Gastrocnemius medialis (tissue), 4 donors: Measurements from ENCODE around the gene UBB. TPM values are rescaled to one million over a fixed set of nuclear protein-coding genes. Genes with fewer than 3 reads are reported as not detected.
A peak's percentile ranks its signal among the peaks of the same experiment; 100 is the strongest.
"Not testable (repeated sequence)": the region's sequence is repeated elsewhere in the genome, so short reads cannot be mapped to it uniquely, and the experiment has no call there.

Source experiments
- ATAC-seq, 2 donors: fragments of 150-250 bp; one replicate each; pipeline ENCODE4 v1.9.1; 2016
- DNase-seq, 2 donors: peaks; one replicate each; pipeline ENCODE4 v3.0.0-alpha.2; 2019
- H3K27ac ChIP-seq, 4 donors: fragments of 200-600 bp; sonication (generic); 1 replicate in 1 of 4; 2 replicates in 3 of 4; pipeline ENCODE4 v1.5.1; 2016 to 2018; ENCODE audit warnings: mild to moderate bottlenecking in 2 of 4, moderate library complexity in 1 of 4
- H3K27me3 ChIP-seq, 3 donors: fragments of 200-600 bp; sonication (generic) in 2 of 3; 1 replicate in 1 of 3; 2 replicates in 2 of 3; pipeline versions ENCODE4 v1.5.1 to v1.6.0; 2016 to 2019; ENCODE audit warnings: mild to moderate bottlenecking in 1 of 3, moderate library complexity in 1 of 3
- H3K36me3 ChIP-seq, 2 donors: fragments of 200-600 bp; sonication (generic) in 1 of 2; one replicate each; pipeline ENCODE4 v1.5.1; 2017 to 2018
- H3K4me1 ChIP-seq, 2 donors: fragments of 200-600 bp; sonication (generic) in 1 of 2; one replicate each; pipeline ENCODE4 v1.5.1; 2016 to 2017; ENCODE audit warnings: mild to moderate bottlenecking in 2 of 2
- H3K4me3 ChIP-seq, 4 donors: fragments of 200-600 bp; sonication (generic) in 3 of 4; 1 replicate in 1 of 4; 2 replicates in 3 of 4; pipeline ENCODE4 v1.5.1; 2016 to 2019; ENCODE audit warnings: mild to moderate bottlenecking in 2 of 4
- H3K9me3 ChIP-seq, 3 donors: fragments of 200-600 bp; sonication (generic) in 2 of 3; 1 replicate in 1 of 3; 2 replicates in 2 of 3; pipeline ENCODE4 v1.5.1; 2016 to 2019
- POLR2A ChIP-seq, 2 donors: fragments of 450-650 bp; IDR thresholded peaks; one replicate each; pipeline ENCODE4 v1.6.1; 2017; ENCODE audit warnings: antibody characterized with exemption in 2 of 2, mild to moderate bottlenecking in 2 of 2, moderate library complexity in 2 of 2
- in situ Hi-C, 4 donors: fragments of 200-750 bp; cut with MboI; loops; one replicate each; pipeline versions ENCODE4 v1.15.0 to v1.8.0; 2017; ENCODE audit warnings: low sequenced_read_pairs in 4 of 4
- intact Hi-C: fragments of 100-400 bp; cut with DNase I; formaldehyde crosslinking; loops from one replicate; pipeline ENCODE4 v1.15.1; 2023; ENCODE audit warnings: low total_unique reads
- total RNA-seq, 4 donors: library from RNA; depleted of rRNA; stranded (reverse); fragments of >200 nt; gene quantifications; one replicate each; pipeline versions ENCODE4 v1.1.0 to v1.2.3, GENCODE V29; 2016
- TF ChIP-seq, protein P1 (sequence below), 5 experiments: fragments of 450-650 bp in 3 of 5; fragments of 200-600 bp in 2 of 5; sonication (generic) in 2 of 5; IDR thresholded peaks in 4 of 5; conservative IDR thresholded peaks in 1 of 5; 1 replicate in 4 of 5; 2 replicates in 1 of 5; pipeline ENCODE4 v1.5.1; 2016 to 2019; ENCODE audit warnings: antibody characterized with exemption in 5 of 5, mild to moderate bottlenecking in 3 of 5, moderate library complexity in 3 of 5

UBB gene
- total RNA-seq, 4 donors from 2014 or later, result 1,099 to 1,543 (median 1,420) TPM

DNA sequence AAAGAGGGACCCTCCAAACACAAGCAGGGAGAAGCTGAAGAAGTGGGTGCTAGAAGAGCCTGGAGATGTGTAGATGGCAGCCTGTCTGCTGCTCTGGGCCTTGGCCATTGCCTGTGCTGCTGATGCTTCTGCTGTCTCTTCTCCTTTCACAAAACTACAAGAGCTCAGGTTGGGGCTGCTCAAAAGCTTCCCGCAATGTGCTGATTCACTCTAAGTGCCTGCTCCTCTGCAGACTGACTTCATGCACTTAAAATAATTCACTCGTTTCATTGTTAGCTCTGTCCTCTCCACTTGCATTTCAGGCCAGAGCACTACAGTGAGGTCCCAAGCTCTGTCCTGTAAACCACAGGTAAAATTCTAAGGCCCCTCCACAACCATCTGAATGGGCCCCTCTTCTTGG lies 15.8 kb downstream of the UBB start:
- TF ChIP-seq POLR2A (IDR thresholded peaks at IDR 0.05), result peak in 1 of 2 donors; percentile 46
- H3K27ac ChIP-seq, result peak overlapping the region; percentile 71 to 87 (median 84)
- peaks cover 9 to 30% of the 10 kb centered on the region in 2 donors for H3K4me1 ChIP-seq
- intact Hi-C loops, in situ Hi-C loops, H3K9me3 ChIP-seq, H3K4me3 ChIP-seq, H3K27me3 ChIP-seq, H3K36me3 ChIP-seq: not testable (repeated sequence)
- DNase-seq (peak in 1 of 2 donors; percentile 59), ATAC-seq (peak; percentile 93 to 95)

- ATAC-seq (no peak), DNase-seq (no peak)
- H3K36me3 ChIP-seq, result no peaks in the 10 kb centered on the region
- H3K9me3 ChIP-seq, result no peaks in the 10 kb centered on the region
- intact Hi-C loops (no loop called here), in situ Hi-C loops (no loop called here)
- no peaks in the 10 kb centered on the region for H3K27me3 ChIP-seq
- H3K4me3 ChIP-seq, result no peak overlapping the region
- no peak for TF ChIP-seq POLR2A (IDR thresholded peaks at IDR 0.05)
- TF ChIP-seq, protein P1, sequence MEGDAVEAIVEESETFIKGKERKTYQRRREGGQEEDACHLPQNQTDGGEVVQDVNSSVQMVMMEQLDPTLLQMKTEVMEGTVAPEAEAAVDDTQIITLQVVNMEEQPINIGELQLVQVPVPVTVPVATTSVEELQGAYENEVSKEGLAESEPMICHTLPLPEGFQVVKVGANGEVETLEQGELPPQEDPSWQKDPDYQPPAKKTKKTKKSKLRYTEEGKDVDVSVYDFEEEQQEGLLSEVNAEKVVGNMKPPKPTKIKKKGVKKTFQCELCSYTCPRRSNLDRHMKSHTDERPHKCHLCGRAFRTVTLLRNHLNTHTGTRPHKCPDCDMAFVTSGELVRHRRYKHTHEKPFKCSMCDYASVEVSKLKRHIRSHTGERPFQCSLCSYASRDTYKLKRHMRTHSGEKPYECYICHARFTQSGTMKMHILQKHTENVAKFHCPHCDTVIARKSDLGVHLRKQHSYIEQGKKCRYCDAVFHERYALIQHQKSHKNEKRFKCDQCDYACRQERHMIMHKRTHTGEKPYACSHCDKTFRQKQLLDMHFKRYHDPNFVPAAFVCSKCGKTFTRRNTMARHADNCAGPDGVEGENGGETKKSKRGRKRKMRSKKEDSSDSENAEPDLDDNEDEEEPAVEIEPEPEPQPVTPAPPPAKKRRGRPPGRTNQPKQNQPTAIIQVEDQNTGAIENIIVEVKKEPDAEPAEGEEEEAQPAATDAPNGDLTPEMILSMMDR (IDR thresholded peaks at IDR 0.05 in 4 of 5, conservative IDR thresholded peaks at IDR 0.05 in 1 of 5), result no peak
- peaks cover 9 to 30% of the 10 kb centered on the region in 2 donors for H3K4me1 ChIP-seq
- peak overlapping the region in 2 of 4 donors; percentile 58 to 85 for H3K27ac ChIP-seq
These were observed 17.7 kb downstream of the UBB start for GRCh38 chr17:16398270-16399267.

DNA sequence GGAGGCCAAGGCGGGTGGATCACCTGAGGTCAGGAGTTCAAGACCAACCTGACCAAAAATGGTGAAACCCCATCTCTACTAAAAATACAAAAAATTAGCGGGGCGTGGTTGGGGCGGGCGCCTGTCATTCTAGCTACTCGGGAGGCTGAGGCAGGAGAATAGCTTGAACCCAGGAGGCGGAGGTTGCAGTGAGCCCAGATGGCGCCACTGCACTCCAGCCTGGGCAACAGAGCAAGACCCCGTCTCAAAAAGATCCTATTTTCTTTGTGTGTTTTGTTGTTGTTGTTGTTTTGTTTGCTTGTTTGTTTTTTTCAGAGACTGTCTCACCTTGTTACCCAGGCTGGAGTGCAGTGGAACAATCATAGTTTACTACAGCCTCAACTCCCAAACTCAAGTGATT lies 23.0 kb downstream of the UBB start:
- H3K27ac ChIP-seq, ATAC-seq, H3K4me1 ChIP-seq, H3K36me3 ChIP-seq, H3K9me3 ChIP-seq, DNase-seq, H3K4me3 ChIP-seq, intact Hi-C loops, in situ Hi-C loops: not testable (repeated sequence)
- peaks cover 5 to 23% (median 8%) of the 10 kb centered on the region in 3 donors for H3K27me3 ChIP-seq

DNA sequence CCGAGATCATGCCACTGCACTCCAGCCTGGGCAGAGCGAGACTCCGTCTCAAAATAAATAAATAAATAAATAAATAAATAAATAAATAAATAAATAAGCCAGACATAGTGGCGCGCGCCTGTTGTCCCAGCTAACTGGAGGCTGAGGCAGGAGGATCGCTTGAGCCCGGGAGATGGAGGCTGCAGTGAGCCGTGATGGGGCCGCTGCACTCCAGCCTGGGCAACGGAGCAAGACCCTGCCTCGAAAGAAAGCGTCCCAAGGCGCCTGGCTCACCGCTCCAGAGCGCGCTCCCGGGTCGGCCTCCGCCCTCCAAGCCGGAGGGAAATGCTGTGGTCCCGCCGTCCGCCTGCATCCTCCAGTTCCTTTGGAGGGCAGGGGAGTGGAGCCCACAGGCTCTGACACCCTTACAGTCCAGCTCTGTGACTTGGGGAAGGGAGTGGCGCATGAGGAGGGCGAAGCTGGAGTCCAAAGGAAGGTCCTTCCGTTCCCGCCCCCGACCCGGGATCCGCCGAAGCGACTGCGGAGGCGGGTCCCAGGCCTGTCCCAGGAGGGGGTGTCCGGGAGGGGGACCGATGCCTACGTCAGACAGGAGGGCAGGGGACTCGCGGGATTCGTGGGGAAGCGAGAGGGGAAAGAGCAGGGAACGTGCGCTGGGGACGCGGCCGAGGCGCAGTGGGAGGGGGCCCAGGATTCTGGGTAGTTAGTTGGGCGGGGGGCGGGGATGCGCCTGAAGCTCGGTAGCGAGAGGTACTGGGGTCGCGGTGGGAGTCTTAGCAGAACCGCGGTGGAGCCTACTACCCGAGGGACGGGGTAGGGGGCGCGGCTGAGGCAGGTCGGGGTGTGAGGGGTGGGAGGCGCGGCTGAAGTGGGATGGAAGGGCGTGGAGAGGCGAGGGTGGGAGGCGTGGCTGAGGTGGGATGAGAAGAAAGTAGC lies 26.1 kb downstream of the UBB start:
- no peak for DNase-seq
- in situ Hi-C loops, result no loop called here

More for the DNA sequence above, 26.1 kb downstream of the UBB start:
- intact Hi-C loops, result no loop called here
- Histone ChIP-seq H3K9me3 (no peaks in the 10 kb centered on the region), H3K27me3 (peaks cover 5 to 23% (median 8%) of the 10 kb centered on the region in 3 donors), H3K27ac (peak overlapping the region; percentile 60 to 74 (median 68)), H3K4me3 (peak overlapping the region; percentile 38 to 61 (median 54)), H3K36me3 (no peaks in the 10 kb centered on the region), H3K4me1 (no peaks in the 10 kb centered on the region)
- TF ChIP-seq, protein P1 (IDR thresholded peaks at IDR 0.05 in 4 of 5, conservative IDR thresholded peaks at IDR 0.05 in 1 of 5), result no peak
- TF ChIP-seq POLR2A (IDR thresholded peaks at IDR 0.05), result peak in 1 of 2 donors; percentile 14
- peak; percentile 44 to 46 for ATAC-seq
